ENCODE data around the gene PCMTD2.

PCMTD2 gene

DNA sequence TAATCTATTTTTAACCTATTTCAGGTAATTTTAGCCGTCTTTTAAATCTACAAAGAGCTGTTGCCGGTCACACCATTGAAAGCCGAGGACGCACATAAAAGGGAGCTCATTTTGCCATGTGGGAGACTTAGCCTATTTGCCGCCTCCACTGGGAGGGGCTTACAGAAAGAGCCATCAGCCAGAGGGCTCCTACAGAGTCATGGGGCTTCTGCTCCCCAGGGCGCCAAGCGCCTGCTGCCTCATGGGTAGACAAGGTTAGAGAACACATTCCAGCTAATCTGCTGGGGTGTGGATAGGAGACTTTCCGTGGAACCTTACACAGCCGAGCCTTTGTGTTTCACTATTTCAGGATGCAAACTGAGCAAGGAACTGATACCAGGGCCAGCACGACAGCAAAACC, 12.6 kb downstream of the PCMTD2 start:
- Histone ChIP-seq H3K36me3 (ENCODE audit: low read length) (no peaks in the 10 kb centered on the region), H3K79me2 (ENCODE audit: insufficient read depth, low read length) (no peaks in the 10 kb centered on the region), H4K20me1 (ENCODE audit: low read depth, low read length) (no peaks in the 10 kb centered on the region), H3K27me3 (ENCODE audit: low read length) (no peaks in the 10 kb centered on the region), H3K9me3 (ENCODE audit: insufficient read depth, low read length) (no peaks in the 10 kb centered on the region), H2AFZ (ENCODE audit: low read depth, low read length, severe bottlenecking) (no peak overlapping the region), H3K9me2 (replicated peaks; ENCODE audit: insufficient read depth, low read length) (no peaks in the 10 kb centered on the region), H3K4me3 (ENCODE audit: insufficient read depth, low read length, poor library complexity, severe bottlenecking) (no peak overlapping the region), H3K4me2 (ENCODE audit: low read depth, low read length, poor library complexity, severe bottlenecking) (no peak overlapping the region), H3K9ac (ENCODE audit: low read length) (no peak overlapping the region), H3F3A (ENCODE audit: insufficient read depth) (no peaks in the 10 kb centered on the region), H3K27ac (ENCODE audit: low read depth, low read length) (no peak overlapping the region)
- TF ChIP-seq, protein P1, sequence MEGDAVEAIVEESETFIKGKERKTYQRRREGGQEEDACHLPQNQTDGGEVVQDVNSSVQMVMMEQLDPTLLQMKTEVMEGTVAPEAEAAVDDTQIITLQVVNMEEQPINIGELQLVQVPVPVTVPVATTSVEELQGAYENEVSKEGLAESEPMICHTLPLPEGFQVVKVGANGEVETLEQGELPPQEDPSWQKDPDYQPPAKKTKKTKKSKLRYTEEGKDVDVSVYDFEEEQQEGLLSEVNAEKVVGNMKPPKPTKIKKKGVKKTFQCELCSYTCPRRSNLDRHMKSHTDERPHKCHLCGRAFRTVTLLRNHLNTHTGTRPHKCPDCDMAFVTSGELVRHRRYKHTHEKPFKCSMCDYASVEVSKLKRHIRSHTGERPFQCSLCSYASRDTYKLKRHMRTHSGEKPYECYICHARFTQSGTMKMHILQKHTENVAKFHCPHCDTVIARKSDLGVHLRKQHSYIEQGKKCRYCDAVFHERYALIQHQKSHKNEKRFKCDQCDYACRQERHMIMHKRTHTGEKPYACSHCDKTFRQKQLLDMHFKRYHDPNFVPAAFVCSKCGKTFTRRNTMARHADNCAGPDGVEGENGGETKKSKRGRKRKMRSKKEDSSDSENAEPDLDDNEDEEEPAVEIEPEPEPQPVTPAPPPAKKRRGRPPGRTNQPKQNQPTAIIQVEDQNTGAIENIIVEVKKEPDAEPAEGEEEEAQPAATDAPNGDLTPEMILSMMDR (IDR thresholded peaks at IDR 0.05; ENCODE audit: insufficient read depth, low read length, poor library complexity, severe bottlenecking): no peak
- TF ChIP-seq EZH2phosphoT487 (conservative IDR thresholded peaks at IDR 0.05; ENCODE audit: low read length): no peak

DNA sequence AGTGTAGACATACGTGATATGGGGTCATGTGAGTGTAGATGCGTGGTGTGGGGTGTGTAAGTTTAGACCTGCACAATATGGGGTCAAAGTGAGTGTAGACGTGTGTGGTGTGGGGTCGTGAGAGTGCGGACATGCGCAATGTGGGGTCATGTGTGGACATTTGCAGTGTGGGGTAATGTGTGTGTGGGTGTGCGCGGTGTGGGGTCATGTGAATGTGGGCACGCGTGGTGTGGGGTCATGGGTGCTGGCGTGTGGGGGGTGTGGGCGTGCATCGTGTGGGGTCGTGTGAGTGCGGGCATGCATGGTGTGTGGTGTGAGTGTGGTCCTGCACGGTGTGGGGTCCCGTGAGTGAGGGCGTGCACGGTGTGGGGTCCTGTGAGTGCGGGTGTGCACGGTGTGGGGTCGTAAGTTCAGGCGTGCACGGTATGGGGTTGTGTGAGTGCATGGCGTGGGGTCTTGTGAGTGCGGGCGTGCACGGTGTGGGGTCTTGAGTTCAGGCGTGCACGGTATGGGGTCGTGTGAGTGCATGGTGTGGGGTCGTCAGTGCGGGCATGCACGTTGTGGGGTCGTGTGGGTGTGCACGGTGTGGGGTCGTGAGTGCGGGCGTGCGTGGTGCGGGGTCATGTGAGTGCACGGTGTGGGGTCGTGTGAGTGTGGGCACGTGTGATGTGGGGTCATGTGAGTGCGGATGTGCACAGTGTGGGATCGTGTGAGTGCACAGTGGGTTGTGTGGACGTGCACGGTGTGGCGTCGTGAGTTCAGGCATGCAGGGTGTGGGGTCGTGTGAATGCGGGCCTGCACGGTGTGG, 14.3 kb downstream of the PCMTD2 start:
- Histone ChIP-seq H3F3A (ENCODE audit: insufficient read depth) (no peaks in the 10 kb centered on the region), H3K9me2 (replicated peaks; ENCODE audit: insufficient read depth, low read length) (no peaks in the 10 kb centered on the region), H3K79me2 (ENCODE audit: insufficient read depth, low read length) (no peaks in the 10 kb centered on the region), H2AFZ (ENCODE audit: low read depth, low read length, severe bottlenecking) (no peak overlapping the region), H3K9ac (ENCODE audit: low read length) (no peak overlapping the region), H3K4me2 (ENCODE audit: low read depth, low read length, poor library complexity, severe bottlenecking) (no peak overlapping the region), H3K36me3 (ENCODE audit: low read length) (no peaks in the 10 kb centered on the region), H4K20me1 (ENCODE audit: low read depth, low read length) (no peaks in the 10 kb centered on the region), H3K27me3 (ENCODE audit: low read length) (no peaks in the 10 kb centered on the region), H3K27ac (ENCODE audit: low read depth, low read length) (no peak overlapping the region), H3K4me3 (ENCODE audit: insufficient read depth, low read length, poor library complexity, severe bottlenecking) (no peak overlapping the region), H3K9me3 (ENCODE audit: insufficient read depth, low read length) (no peaks in the 10 kb centered on the region)
- TF ChIP-seq, protein P1 (IDR thresholded peaks at IDR 0.05; ENCODE audit: insufficient read depth, low read length, poor library complexity, severe bottlenecking): no peak

DNA sequence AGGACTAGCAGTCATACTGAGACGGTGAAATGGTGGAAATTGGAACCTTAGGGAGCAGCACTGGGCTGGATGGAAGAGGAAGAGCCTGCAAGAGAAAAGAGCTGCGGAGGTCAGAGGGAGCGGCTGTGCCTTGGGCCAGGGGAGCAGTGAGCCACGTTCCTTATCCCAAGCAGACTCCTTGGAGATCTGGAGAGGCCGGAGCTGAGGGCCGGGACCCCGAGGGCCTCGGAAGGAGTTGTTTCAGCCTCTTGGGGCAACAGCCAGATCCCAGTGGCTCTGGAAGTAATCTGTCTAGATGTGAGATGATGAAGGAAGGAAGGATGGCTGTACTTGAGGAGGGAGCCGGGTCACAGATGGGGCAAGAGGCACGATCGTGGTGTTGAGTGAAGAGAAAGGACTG, 16.1 kb downstream of the PCMTD2 start:
- Histone ChIP-seq H4K20me1 (ENCODE audit: low read depth, low read length) (no peaks in the 10 kb centered on the region), H3K9ac (ENCODE audit: low read length) (no peak overlapping the region), H3K79me2 (ENCODE audit: insufficient read depth, low read length) (no peaks in the 10 kb centered on the region), H3K36me3 (ENCODE audit: low read length) (no peaks in the 10 kb centered on the region), H3K27me3 (ENCODE audit: low read length) (no peaks in the 10 kb centered on the region), H3K4me2 (ENCODE audit: low read depth, low read length, poor library complexity, severe bottlenecking) (no peak overlapping the region), H3F3A (ENCODE audit: insufficient read depth) (no peaks in the 10 kb centered on the region), H3K27ac (ENCODE audit: low read depth, low read length) (no peak overlapping the region), H3K4me3 (ENCODE audit: insufficient read depth, low read length, poor library complexity, severe bottlenecking) (no peak overlapping the region), H3K9me2 (replicated peaks; ENCODE audit: insufficient read depth, low read length) (no peaks in the 10 kb centered on the region), H3K9me3 (ENCODE audit: insufficient read depth, low read length) (no peaks in the 10 kb centered on the region), H2AFZ (ENCODE audit: low read depth, low read length, severe bottlenecking) (no peak overlapping the region)
- TF ChIP-seq, protein P1 (IDR thresholded peaks at IDR 0.05; ENCODE audit: insufficient read depth, low read length, poor library complexity, severe bottlenecking): no peak
- TF ChIP-seq EZH2phosphoT487 (conservative IDR thresholded peaks at IDR 0.05; ENCODE audit: low read length): no peak
